ENCODE results near the gene IL6R.
A peak's percentile ranks its signal among the peaks of the same experiment; 100 is the strongest.

Gene IL6R

DNA sequence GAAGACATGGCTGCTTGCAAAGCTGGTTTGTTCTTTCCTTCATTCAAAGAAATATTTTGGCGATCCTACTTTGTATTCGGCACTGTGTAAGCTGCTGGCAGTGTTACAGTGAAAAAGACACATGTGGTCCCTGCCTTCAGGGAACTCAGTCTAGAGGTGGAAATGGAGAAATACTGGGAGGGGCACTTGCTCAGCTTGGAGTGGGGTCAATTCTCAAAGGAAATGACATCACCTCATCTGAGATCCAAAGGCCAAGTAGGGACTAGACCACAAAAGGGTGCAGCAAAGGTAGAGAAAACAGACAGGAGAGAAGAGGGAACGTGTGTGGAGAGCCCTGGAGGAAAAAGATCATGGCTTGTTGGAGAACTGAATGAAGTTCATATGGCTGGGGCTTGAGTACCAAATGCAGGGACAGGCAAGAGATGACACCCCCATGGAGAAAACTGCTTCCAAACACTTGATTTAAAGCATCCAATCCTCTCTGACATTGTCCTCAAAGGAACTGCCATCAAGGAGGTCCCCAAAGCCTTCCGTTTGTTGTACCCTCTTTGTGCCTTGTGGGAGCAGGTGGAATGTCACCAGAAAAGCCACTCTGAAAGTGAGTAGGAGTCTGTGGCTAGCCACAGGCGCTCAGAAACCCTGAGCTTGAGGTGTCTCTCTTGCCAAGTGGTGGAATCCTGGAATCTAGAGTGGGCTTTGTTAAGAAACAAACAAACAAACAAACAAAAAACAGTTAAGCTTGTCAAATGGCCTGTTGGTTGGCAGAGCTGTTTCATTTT, 48.6 kb downstream of the IL6R start:
- DNase-seq, result peak; percentile 16

- no peak for DNase-seq
Measured at GRCh38 chr1:154454386-154455120, 49.4 kb downstream of the IL6R start.

GRCh38 chr1:154456631-154457030, 51.5 kb downstream of the IL6R start:
- no peak for DNase-seq

DNA sequence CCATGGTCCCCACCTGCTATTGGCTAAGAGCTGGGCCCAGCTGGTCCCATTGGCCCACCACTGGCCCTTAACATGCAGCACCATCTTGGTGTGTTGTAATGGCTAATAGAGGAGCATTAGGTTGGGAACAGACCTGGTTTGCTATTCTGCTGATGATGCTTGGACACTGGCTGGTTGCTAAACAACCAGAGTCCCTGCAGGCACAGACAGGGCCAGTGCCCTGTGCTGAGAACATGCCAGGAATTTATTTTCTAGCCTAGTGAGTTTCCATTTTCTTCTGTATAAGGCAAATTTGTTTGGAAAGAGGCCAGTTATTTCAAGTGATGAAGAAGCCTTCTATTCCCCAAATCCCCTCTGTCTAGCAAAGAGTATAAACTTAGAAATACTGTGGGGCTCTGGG, 53.9 kb downstream of the IL6R start:
- no peak for DNase-seq

- no peak for DNase-seq
Measured at GRCh38 chr1:154460695-154461260, 55.6 kb downstream of the IL6R start.

DNA sequence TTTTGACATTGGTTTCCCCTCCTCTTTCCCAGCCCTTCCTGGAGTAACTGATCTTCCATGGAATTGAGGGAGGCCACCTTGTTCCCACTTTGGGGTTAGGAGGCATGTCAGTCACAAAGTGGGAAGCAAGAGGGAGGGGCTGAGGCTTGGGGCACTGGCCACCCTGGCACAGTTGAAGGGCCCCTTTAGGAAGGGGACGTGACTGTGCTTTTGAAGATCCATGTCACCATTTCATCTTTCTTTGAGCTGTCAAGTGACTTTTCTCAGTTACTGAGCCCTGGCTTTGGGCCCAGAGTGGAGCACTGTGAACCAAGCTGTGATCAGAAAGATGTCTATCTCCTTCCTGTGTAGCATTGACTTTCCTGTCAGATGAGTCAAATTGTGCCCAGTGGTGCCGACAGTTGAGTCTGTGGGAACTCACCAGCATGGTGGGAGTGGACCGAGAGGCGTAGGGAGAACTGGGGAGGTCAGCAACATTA, 58.4 kb downstream of the IL6R start:
- no peak for DNase-seq

DNA sequence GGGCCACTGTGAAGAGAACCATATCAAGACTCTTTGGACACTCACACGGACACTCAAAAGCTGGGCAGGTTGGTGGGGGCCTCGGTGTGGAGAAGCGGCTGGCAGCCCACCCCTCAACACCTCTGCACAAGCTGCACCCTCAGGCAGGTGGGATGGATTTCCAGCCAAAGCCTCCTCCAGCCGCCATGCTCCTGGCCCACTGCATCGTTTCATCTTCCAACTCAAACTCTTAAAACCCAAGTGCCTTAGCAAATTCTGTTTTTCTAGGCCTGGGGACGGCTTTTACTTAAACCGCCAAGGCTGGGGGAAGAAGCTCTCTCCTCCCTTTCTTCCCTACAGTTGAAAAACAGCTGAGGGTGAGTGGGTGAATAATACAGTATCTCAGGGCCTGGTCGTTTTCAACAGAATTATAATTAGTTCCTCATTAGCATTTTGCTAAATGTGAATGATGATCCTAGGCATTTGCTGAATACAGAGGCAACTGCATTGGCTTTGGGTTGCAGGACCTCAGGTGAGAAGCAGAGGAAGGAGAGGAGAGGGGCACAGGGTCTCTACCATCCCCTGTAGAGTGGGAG, 60.6 kb downstream of the IL6R start:
- no peak for DNase-seq

- no peak for DNase-seq
Measured at GRCh38 chr1:154466206-154466605, 61.1 kb downstream of the IL6R start.

DNA sequence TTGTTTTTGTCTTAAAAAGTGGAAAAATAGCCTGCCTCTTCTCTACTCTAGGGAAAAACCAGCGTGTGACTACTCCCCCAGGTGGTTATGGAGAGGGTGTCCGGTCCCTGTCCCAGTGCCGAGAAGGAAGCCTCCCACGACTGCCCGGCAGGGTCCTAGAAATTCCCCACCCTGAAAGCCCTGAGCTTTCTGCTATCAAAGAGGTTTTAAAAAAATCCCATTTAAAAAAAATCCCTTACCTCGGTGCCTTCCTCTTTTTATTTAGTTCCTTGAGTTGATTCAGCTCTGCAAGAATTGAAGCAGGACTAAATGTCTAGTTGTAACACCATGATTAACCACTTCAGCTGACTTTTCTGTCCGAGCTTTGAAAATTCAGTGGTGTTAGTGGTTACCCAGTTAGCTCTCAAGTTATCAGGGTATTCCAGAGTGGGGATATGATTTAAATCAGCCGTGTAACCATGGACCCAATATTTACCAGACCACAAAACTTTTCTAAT, 61.8 kb downstream of the IL6R start:
- DNase-seq, result no peak

GRCh38 chr1:154467434-154468102, 62.4 kb downstream of the IL6R start:
- no peak for DNase-seq

DNA sequence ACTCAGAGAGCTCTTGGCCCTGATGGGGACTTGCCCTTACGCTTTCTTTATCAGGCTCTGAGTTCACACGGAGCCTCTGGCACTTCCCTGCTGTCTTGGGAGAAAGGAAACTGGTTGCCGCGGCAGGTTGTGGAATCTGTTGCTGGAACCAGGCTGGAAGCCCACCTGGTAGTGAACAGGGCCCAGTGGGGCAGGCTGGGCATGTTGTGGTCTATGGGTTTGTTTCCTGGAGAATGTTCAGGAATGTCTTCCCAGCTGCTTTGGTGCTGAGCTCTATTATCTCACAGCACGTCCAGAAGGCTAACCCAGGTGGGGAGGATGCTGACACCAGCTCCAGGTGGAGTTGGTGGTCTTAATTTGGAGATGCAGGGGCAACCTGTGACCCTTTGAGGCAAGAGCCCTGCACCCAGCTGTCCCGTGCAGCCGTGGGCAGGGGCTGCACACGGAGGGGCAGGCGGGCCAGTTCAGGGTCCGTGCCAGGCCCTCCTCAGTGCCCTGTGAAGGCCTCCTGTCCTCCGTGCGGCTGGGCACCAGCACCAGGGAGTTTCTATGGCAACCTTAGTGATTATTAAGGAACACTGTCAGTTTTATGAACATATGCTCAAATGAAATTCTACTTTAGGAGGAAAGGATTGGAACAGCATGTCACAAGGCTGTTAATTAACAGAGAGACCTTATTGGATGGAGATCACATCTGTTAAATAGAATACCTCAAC, 63.5 kb downstream of the IL6R start:
- no peak for DNase-seq

- DNase-seq, result peak; percentile 67
Measured at GRCh38 chr1:154469844-154470560, 64.9 kb downstream of the IL6R start.

GRCh38 chr1:154471304-154471703, 66.2 kb downstream of the IL6R start:
- DNase-seq, result no peak

- no peak for DNase-seq
Measured at GRCh38 chr1:154474802-154475201, 69.7 kb downstream of the IL6R start.

DNA sequence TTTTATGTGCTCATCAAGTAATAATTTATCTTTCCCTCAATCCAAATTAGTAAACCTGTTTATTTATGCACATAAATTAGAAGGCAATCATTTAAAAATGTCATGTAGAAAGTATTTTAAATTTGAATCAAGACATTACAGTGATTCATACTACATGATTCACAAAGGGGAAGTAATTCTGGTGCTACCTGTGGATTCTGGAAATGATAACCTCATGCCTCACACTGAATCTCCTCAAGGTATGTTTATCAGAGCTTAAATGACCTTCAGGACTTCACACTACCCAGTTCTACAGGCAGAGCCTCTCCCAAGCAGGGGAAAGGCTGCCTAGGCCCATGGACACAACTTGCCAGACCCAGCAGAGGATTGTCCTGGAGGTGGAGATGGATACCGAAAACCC, 71.6 kb downstream of the IL6R start:
- no peak for DNase-seq

- DNase-seq, result no peak
Measured at GRCh38 chr1:154478013-154478412, 72.9 kb downstream of the IL6R start.

GRCh38 chr1:154478639-154479038, 73.5 kb downstream of the IL6R start:
- no peak for DNase-seq

GRCh38 chr1:154479764-154480421, 74.8 kb downstream of the IL6R start:
- DNase-seq, result peak; percentile 91

GRCh38 chr1:154481053-154481452, 75.9 kb downstream of the IL6R start:
- DNase-seq, result no peak

DNA sequence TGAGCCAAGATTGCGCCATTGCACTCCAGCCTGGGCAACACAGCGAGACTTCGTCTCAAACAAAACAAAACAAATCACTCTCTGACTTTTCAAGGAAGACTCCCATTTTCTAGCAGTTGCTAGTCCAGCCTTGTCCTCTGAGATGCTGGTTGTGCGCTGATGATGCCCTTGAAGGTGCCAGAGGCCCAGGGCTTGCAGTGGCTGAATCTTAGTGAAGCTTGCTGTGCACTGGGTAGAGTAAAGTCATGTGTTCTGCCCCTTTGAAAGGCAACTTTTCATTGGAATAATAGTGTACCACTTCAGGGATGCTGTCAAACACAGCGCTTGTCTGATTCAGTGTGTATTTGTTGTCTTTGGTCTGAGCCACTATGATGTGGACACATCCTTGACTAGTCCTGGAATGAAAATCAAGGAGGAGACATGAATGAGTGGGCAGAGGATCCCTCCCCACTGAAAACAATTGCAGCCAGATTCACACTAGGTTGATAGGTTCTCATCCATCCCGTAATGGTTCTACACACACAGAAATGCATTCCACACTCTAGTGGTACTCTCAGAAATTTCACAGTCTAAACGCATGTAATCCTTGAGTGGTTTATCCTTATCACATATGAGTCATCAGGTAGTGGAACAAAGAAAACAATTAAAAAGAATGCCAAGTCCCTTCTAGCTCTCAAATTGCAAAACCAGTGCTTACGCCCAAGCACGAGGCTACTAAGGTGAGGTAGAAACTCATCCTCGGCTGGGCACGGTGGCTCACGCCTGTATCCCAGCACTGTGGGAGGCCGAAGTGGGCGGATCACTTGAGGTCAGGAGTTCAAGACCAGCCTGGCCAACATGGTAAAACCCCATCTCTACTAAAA, 79.0 kb downstream of the IL6R start:
- peak; percentile 69 for DNase-seq

Data from DMS53 (cell line).